Stimulated activated naive CD8-positive, alpha-beta T cell treated with anti-CD3 and anti-CD28 coated beads, Interleukin-15, Interleukin-2, amounts not matched to agents 100 U/mL and 50 U/mL, for 24 hours (primary cell): ENCODE measurements around the gene URI1.
"Not testable (repeated sequence)": the region's sequence is repeated elsewhere in the genome, so short reads cannot be mapped to it uniquely, and the experiment has no call there.

Source experiments
- ATAC-seq: fragments of 150-1000 bp; cut with Tn5 transposase; one replicate; pipeline ENCODE4 v1.10.0; 2021
- DNase-seq: peaks from one replicate; pipeline ENCODE4 v3.0.0; 2021

Gene URI1

DNA sequence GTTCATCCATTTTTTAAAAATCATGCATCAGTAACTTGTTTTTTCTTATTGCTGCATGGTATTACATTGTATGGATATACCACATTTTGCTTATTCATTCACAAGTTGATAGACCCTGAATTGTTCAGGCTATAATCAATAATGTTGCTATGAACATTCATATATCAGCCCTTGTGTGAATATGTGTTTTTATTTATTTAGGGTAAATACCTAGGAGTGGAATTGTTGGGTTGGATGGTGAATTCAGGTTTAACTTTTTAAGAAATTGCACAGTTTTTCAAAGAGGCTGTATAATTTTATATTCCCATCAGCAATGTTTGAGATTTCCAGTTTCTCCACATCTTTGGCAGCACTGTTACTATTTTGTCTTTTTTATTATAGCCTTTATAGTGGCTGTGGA is 82.1 kb downstream of the URI1 start:
- no peak for ATAC-seq
- DNase-seq, result no peak

- ATAC-seq (no peak), DNase-seq (no peak)
Observed at GRCh38 chr19:30026933-30027332, 84.9 kb downstream of the URI1 start.

- ATAC-seq, result no peak
Observed at GRCh38 chr19:30028118-30028991, 86.3 kb downstream of the URI1 start.

DNA sequence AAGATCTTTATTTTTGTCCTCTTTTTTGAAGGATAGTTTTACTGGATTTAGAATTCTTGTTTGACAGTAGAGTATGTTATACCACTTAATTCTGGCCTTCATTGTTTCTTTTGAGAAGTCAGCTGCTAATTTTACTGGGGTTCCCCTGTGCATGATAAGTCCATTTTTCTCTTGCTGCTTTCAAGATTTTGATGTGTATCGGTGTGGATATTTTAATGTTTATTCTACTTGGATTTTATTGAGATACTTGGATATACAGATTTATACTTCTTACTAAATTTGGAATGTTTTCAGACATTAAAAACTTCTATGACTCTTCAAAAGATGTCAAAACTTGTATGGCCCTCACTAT is 86.9 kb downstream of the URI1 start:
- no peak for DNase-seq
- no peak for ATAC-seq

More at GRCh38 chr19:30028118-30028991, 86.3 kb downstream of the URI1 start:
- DNase-seq, result no peak

DNA sequence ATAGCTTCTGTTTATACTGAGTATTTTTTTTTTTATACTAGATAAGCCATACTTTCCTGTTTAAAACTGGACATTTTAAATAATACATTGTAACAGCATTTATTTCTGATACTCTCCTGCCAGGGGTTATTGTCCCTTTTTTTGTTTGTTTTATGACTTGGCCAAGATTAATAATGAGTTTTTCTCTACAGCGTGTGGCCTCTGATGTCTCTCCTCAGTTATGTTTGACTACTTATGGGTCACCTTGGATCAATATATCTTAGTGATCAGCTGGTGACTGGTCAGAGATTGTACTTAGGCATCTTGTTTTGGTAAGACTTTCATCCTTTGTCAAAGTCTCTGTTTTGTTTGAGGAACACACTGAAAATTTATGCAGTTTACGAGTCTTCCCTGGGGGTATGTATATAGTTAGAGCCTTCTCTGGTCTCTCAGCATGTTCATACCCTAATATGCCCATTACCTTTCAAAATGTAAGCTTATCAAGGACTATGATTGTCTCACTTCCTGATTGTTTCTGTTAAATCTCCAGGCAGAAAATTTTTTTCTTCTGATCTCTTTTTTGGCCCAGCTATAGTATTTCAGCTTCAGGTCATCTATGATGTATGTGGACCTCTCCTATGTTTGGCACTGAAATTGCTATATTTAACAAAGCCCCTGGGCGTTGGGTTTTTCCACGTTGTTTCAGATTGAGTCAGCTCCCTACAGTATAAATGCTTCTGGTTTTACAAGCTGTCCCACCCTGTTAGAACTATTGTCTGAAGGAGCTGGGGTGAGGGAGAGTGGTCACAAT is 87.9 kb downstream of the URI1 start:
- peak; percentile 91 for ATAC-seq
- peak; percentile 17 for DNase-seq

DNA sequence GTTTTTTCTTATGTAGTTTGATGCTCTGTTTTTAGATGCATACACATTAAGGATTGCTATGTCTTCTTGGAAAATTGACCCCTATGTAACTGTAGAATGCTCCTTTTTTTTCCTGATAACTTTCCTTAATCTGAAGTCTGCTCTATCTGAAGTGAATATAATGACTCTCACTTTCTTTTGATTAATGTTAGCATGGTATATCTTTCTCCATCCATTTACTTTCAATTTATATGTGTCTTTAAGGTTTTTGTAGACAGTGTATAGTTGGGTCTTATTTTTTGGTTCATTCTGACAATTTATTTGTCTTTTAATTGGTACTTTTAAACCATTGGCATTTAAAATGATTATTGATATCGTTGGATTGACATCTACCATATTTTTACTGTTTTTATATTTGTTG is 92.3 kb downstream of the URI1 start:
- no peak for DNase-seq
- ATAC-seq, result no peak

DNA sequence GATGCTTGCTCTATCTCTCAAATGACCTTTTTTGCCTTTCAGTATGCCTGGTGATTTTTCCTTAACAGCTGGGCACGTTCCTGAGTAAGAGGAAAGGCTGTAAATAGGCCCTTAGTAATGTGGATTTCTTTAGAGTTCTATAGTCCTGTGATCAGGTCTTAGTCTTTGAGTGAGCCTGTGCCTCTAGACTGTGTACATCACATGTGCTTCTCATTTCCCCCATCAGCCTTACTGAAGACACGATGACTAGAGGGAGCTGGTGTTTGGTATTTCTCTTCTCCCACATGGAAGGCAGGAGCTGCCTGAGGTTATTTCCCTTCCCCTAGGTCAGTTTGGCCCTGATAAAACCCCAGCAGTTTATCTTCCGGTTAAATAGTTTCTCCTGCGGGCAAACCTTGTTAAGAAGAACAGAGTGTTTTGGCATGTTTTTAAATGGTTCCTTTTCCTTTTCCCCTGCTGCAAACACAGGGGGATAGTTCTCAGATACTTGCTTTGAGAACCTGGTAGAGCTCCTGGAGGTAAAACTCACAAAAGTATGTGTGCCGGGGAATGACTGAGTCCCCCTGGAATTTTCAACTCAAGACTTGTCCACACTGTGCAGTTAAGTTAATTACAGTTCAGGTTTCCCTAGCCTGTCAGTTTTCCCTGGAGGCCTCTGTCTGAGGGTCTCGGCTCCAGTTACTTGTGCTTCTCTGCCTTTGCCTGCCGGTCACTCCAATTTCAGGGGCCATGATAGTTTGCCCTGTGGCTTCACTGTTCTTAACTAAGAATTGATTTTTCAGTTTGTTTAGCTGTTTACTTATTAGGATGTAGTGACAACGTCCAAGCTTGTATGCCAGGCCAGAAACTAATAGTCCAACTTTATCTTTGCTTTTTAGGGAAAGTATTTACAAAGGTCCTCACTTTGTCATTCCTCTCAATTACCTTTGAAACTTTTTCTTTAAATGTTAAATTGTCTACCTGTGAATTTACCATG is 94.4 kb downstream of the URI1 start:
- no peak for DNase-seq

DNA sequence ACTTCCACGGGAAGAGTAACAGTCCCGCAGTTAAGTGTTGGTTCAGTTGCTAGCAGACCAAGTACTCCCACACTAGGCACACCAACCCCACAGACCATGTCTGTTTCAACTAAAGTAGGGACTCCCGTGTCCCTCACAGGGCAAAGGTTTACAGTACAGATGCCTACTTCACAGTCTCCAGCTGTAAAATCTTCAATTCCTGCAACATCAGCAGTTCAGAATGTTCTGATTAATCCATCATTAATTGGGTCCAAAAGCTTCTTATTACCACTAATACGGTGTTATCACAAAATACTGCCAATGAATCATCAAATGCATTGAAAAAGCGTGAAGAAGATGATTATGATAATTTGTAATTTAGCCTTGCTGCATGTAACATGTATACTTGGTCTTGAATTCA is 95.8 kb downstream of the URI1 start:
- DNase-seq, result no peak
- no peak for ATAC-seq

More for the DNA sequence above, 94.4 kb downstream of the URI1 start:
- ATAC-seq, result no peak

DNA sequence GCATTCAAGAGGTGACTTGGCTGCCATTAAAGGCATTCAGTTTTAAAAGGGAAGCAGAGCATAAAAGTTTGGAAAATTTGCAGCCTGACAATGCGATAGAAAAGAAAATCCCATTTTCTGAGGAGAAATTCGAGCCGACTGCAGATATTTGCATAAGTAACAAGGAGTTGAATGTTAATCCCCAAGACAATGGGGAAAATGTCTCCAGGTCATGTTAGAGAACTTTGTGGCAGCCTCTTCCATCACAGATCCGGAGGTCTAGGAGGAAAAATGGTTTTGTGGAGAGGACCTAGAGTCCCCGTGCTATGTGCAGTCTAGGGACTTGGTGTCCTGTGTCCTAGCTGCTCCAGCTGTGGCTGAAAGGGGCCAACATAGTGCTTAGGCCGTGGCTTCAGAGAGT is 99.9 kb downstream of the URI1 start:
- not testable (repeated sequence) for DNase-seq, ATAC-seq

DNA sequence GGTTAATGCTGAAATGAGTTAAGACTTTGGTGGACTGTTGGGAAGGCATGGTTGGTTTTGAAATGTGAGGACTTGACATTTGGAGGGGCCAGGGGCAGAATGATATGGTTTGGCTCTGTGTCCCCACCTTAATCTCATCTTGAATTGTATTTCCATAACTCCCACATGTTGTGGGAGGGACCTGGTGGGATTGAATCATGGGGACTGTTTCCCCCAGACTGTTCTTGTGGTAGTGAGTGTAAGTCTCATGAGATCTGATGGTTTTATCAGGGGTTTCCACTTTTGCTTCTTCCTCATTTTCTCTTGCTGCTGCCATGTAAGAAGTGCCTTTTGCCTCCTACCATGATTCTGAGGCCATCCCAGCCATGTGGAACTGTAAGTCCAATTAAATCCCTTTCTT is 101.0 kb downstream of the URI1 start:
- peak; percentile 61 for ATAC-seq
- not testable (repeated sequence) for DNase-seq

GRCh38 chr19:30044273-30045248 is 102.5 kb downstream of the URI1 start:
- ATAC-seq (no peak), DNase-seq (no peak)

- DNase-seq (no peak), ATAC-seq (peak; percentile 57)
Observed at GRCh38 chr19:30046522-30046921, 104.5 kb downstream of the URI1 start.

DNA sequence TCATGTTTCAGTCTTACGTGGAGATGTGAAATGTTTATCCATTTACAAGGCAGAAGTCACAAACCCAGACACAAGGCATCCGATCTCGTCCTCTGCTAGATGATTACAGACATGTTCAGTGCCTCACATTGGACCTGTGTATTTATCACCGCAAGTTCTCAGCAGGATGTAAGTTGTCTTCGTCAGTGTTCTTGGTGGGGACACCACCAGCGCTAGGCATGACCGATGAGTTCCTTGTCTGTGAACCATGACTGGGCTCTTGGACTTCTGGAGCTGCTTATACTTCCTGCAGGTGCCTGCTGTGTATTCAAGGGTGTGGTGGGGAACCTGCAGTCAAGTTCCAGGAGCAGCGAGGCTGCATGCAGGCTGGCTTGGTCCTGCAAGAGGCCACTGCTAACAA is 105.4 kb downstream of the URI1 start:
- no peak for DNase-seq
- ATAC-seq, result no peak

DNA sequence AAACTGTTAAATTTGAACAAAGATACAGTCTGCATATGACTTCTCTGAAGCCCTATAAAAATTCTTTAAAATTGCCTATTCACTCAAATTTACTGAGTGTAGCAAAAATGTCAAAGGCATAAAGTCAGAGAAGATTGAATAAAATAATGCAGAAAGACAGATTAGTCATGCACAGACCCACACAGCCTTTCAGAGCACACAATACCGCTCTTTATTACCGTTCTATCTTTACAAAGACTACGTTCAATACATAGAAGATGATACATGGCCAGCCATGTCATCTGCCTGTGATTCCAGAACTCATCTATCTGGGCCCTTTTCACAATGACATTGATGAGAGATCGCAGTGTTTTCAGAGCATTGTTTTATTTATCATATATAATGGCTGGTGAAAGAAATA is 107.2 kb downstream of the URI1 start:
- no peak for ATAC-seq
- DNase-seq, result no peak

GRCh38 chr19:30049846-30050667 is 108.0 kb downstream of the URI1 start:
- ATAC-seq (no peak), DNase-seq (no peak)

DNA sequence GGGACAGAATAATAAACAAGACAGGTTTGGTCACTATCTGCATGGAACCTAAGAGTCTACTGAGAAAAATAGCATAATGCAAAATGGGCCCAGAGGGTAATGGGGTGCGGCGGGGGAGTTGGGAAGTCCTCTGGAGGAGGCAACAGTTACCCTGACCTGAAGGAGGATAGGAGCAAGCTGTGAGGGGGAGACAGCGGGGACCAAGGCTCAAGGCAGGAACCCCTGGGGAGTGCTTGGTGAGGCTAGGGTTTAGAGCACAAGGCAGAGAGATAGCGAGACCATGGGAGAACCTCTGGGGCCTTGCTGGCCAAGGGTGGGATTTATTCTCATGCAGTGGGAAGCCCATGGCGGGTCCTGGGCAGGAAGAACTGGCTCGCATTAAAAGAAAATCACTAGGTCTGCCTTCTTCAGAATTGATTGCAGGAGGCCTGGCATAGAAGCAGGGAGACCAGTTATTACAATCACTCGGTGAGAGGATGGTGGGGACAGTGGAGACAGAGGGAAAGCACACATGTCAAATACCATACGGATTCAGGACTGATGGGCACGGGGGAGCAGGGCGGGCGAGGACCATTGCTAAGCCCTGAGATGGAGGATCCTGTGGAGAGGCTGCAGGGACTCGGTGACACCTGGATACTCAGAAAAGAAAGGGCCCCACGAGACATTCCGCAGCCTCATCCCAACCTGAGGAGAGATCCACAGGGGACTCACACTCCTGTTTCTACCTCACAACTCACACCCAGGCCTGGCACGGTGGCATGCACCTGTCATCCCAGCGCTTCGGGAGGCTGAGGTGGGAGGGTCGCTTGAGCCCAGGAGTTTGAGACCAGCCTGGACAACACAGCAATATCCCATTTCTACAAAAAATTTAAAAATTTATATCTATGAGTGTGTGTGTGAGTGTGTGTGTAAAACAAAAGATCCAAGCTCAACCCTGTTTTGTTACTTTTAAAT is 110.4 kb downstream of the URI1 start:
- no peak for ATAC-seq

GRCh38 chr19:30053558-30053957 is 111.5 kb downstream of the URI1 start:
- ATAC-seq (no peak), DNase-seq (no peak)

More for the DNA sequence above, 110.4 kb downstream of the URI1 start:
- no peak for DNase-seq

DNA sequence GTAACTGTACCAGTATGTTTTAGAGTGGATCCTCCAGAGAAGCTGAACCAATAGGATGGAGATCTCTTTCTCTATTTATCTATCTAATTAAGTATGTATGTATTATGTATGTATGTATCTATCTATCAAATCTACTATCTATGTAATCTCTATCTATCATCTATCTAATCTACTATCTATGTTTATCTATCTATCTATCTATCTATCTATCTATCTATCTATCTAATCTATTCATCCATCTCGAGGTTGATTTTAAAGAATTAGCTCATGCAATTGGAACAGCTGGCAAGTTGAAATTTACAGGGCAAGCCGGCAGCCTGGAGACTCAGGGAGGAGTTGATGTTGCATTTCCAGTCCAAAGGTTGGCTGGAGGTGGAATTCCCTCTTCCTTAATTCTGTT is 112.2 kb downstream of the URI1 start:
- DNase-seq, result no peak
- no peak for ATAC-seq

DNA sequence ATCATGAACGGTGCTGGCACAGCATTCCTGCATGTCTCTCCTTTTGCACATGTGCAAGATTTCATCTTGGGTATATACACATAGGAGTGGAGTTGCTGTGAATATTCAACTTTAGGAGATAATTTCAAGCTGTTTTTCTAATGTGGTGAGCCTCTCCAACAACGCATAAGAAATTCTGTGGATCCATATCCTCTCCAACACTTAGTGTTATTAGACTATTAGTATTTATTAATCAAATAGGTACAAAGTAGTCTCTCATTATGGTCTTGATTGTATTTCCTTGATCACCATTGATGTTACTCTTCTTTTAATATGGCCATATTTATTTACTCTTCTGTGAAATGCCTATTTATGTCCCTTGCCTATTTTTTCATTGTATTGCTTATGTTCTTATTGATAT is 114.5 kb downstream of the URI1 start:
- no peak for DNase-seq
- ATAC-seq, result no peak
